Esophagus muscularis mucosa (tissue), 4 donors: ENCODE measurements around the gene CYBA.

Experiments used
- CTCF ChIP-seq, 3 experiments: fragments of 200-600 bp in 2 of 3; fragments of 450-650 bp in 1 of 3; sonication (generic) in 2 of 3; IDR thresholded peaks; one replicate each; pipeline ENCODE4 v1.5.1; 2017 to 2019; ENCODE audit warnings: antibody characterized with exemption in 3 of 3, mild to moderate bottlenecking in 2 of 3, moderate library complexity in 1 of 3
- EP300 ChIP-seq: sonication (generic); formaldehyde crosslinking; IDR thresholded peaks from one replicate; pipeline ENCODE4 v1.6.1; 2017; ENCODE audit warnings: antibody characterized with exemption
- POLR2A ChIP-seq: fragments of 450-650 bp; IDR thresholded peaks from one replicate; pipeline ENCODE4 v1.6.1; 2017; ENCODE audit warnings: antibody characterized with exemption, moderate library complexity, mild to moderate bottlenecking, low read depth
- POLR2AphosphoS5 ChIP-seq, 2 donors: sonication (generic); formaldehyde crosslinking; IDR thresholded peaks; one replicate each; pipeline ENCODE4 v1.6.1; 2017; ENCODE audit warnings: antibody characterized with exemption in 2 of 2

GRCh38 chr16:88693420-88694177, 42.7 kb upstream of the CYBA start:
- TF ChIP-seq CTCF (IDR thresholded peaks at IDR 0.05) (no peak), POLR2A (no peak), POLR2AphosphoS5 (IDR thresholded peaks at IDR 0.05) (no peak), EP300 (no peak)
